Vagina (tissue), 2 donors: Measurements from ENCODE around the gene HEXIM2.

Experiments
- CTCF ChIP-seq, 3 experiments: fragments of 450-650 bp in 2 of 3; fragments of 200-600 bp in 1 of 3; sonication (generic) in 1 of 3; IDR thresholded peaks; one replicate each; pipeline ENCODE4 v1.5.1; 2017 to 2019; ENCODE audit warnings: antibody characterized with exemption in 3 of 3, mild to moderate bottlenecking in 2 of 3, moderate library complexity in 2 of 3
- POLR2A ChIP-seq, 2 donors: fragments of 450-650 bp; IDR thresholded peaks; one replicate each; pipeline ENCODE4 v1.6.1; 2017; ENCODE audit warnings: antibody characterized with exemption in 2 of 2, mild to moderate bottlenecking in 2 of 2, moderate library complexity in 2 of 2

GRCh38 chr17:45144199-45145034, 17.3 kb upstream of the HEXIM2 start:
- TF ChIP-seq POLR2A (IDR thresholded peaks at IDR 0.05), result no peak
- TF ChIP-seq CTCF (IDR thresholded peaks at IDR 0.05), result no peak
